Sigmoid colon (tissue), 7 donors: ENCODE results near the gene PTCH1. TPM values are rescaled to one million over a fixed set of nuclear protein-coding genes. Genes with fewer than 3 reads are reported as not detected.

Source experiments
- DNase-seq: peaks from one replicate; pipeline ENCODE4 v3.0.0-alpha.2; 2019
- H3K27ac ChIP-seq, 4 donors: fragments of 200-600 bp; sonication (generic); one replicate each; pipeline ENCODE4 v1.5.1; 2016 to 2019; ENCODE audit warnings: mild to moderate bottlenecking in 1 of 4
- H3K27me3 ChIP-seq, 3 donors: fragments of 200-600 bp; sonication (generic); one replicate each; pipeline ENCODE4 v1.5.1; 2019; ENCODE audit warnings: mild to moderate bottlenecking in 1 of 3
- H3K36me3 ChIP-seq, 4 donors: fragments of 200-600 bp; sonication (generic); one replicate each; pipeline ENCODE4 v1.5.1; 2016 to 2019
- H3K4me1 ChIP-seq, 4 donors: fragments of 200-600 bp; sonication (generic); one replicate each; pipeline ENCODE4 v1.5.1; 2017 to 2019
- H3K4me3 ChIP-seq, 4 donors: fragments of 200-600 bp; sonication (generic); one replicate each; pipeline ENCODE4 v1.5.1; 2017 to 2019; ENCODE audit warnings: mild to moderate bottlenecking in 2 of 4, moderate library complexity in 1 of 4
- H3K9me3 ChIP-seq, 4 donors: fragments of 200-600 bp in 3 of 4; sonication (generic) in 3 of 4; one replicate each; pipeline versions ENCODE4 v1.5.1 to v1.6.1; 2013 to 2019
- CTCF ChIP-seq, 4 experiments: fragments of 450-650 bp in 3 of 4; fragments of 200-600 bp in 1 of 4; IDR thresholded peaks; one replicate each; pipeline ENCODE4 v1.5.1; 2016 to 2019; ENCODE audit warnings: antibody characterized with exemption in 4 of 4, mild to moderate bottlenecking in 3 of 4, moderate library complexity in 2 of 4
- EP300 ChIP-seq, 4 donors: sonication (generic); formaldehyde crosslinking; IDR thresholded peaks; one replicate each; pipeline ENCODE4 v1.6.1; 2017; ENCODE audit warnings: antibody characterized with exemption in 4 of 4
- POLR2A ChIP-seq, 2 donors: fragments of 450-650 bp; IDR thresholded peaks; one replicate each; pipeline ENCODE4 v1.6.1; 2016; ENCODE audit warnings: antibody characterized with exemption in 2 of 2, mild to moderate bottlenecking in 2 of 2, moderate library complexity in 2 of 2
- POLR2AphosphoS5 ChIP-seq, 4 donors: sonication (generic); formaldehyde crosslinking; IDR thresholded peaks; one replicate each; pipeline ENCODE4 v1.6.1; 2017; ENCODE audit warnings: antibody characterized with exemption in 4 of 4
- WGBS, 2 donors: extraction: QIAGEN DNeasy Blood & Tissue Kit; methylation state at CpG; one replicate each; pipeline ENCODE4 v1.1.7; 2013; 5-methylcytosine and 5-hydroxymethylcytosine counted together
- intact Hi-C: fragments of 100-400 bp; cut with DNase I; formaldehyde crosslinking; loops from one replicate; pipeline ENCODE4 v1.15.1; 2023
- polyA plus RNA-seq, 3 donors: library from polyadenylated mRNA; stranded (reverse); fragments of 200-250 nt; gene quantifications; one replicate each; pipeline ENCODE4 v1.2.3, GENCODE V29; 2013
- total RNA-seq, 4 donors: library from RNA; depleted of rRNA; stranded (reverse); fragments of >200 nt; gene quantifications; one replicate each; pipeline ENCODE4 v1.1.0, GENCODE V29; 2016
- donor health status: healthy with polysubstance abuse.
- donor health status: Bipolar disorder and iron deficiency.
- donor health status: healthy.

Gene PTCH1
- total and polyA plus RNA-seq, 7 donors: 2.3 to 10.7 (median 7.2) TPM

DNA sequence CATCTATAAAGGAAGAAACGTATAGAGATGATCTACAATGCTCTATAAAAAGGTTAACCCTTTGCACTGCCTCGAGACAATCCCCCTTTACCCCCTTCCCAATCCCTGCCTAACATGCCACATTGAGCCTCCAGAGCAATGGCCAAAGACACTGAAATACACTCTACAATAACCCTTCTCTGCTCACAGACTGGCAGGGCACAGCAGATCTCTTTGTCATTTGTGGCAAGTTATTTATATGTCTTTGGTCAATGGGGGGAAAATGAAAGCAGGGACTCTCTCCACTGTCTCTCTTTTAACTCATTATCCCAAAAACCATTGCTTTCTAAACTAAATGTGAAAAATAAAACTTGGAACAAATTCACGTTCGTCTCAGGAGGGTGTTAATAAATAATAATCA, 51.7 kb downstream of the PTCH1 start:
- peaks cover 0 to 58% (median 40%) of the 10 kb centered on the region in 4 donors for H3K4me1 ChIP-seq
- H3K36me3 ChIP-seq: peaks cover 0 to 34% (median 3%) of the 10 kb centered on the region in 4 donors
- no peak for TF ChIP-seq POLR2AphosphoS5 (IDR thresholded peaks at IDR 0.05)
- no peak for TF ChIP-seq EP300 (IDR thresholded peaks at IDR 0.05)
- no peak for TF ChIP-seq POLR2A (IDR thresholded peaks at IDR 0.05)
- no peak for TF ChIP-seq CTCF (IDR thresholded peaks at IDR 0.05)
- H3K9me3 ChIP-seq: no peaks in the 10 kb centered on the region
- no peak for DNase-seq
- H3K27me3 ChIP-seq: no peaks in the 10 kb centered on the region
- no peak overlapping the region for H3K27ac ChIP-seq
- 54 to 66% methylated on average over 4 of the region's 4 CpGs for WGBS, 2 donors
- intact Hi-C loops: no loop called here
- H3K4me3 ChIP-seq: no peak overlapping the region

DNA sequence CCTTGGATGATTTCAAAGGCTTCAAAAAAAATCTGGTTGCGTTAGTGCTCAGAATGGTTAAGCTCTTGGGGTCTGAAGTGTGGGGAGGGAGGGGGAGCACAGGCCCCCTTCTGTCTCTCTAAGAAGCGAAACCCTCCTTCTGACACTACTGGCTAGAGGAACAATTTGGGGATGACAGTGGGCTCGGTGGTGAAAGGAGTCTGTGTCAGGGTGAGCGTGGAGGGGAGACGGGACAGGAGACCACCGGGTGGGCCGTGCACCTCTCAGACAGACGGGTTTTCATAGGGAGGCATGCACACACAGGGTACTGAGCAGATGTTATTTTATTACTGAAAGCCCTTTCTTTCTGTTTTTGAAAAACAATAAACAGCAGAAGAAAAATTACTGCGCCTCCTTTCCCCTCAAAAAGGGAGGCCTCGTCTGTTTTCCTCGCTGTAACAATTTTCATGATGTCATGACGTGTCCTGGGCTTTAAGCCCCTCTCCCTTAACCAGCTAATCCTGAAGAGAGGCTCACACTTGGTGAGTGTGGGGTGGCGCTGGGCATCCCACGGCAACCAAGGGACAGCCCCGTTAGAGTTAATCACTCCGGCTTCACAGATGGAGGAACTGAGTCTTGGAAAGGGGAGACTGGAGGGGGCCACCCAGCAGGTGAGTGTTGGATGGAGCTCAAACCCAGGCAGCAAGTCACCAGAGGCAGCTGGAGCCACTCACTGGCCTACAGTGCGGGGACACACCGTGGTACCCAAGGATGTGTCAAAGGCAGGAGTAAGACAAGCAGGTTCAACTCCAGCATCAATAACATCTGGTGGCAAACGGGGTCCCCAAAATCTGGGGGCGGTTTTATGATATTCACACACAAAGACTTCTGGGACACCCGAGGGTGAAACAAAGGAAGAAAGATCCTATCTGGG, 53.4 kb downstream of the PTCH1 start:
- WGBS, 2 donors: 50 to 55% methylated on average over 21 of the region's 21 CpGs
- TF ChIP-seq CTCF (IDR thresholded peaks at IDR 0.05): no peak
- TF ChIP-seq POLR2A (IDR thresholded peaks at IDR 0.05): no peak
- no peak for TF ChIP-seq EP300 (IDR thresholded peaks at IDR 0.05)
- no peak for TF ChIP-seq POLR2AphosphoS5 (IDR thresholded peaks at IDR 0.05)
- peaks cover 0 to 21% (median 0%) of the 10 kb centered on the region in 4 donors for H3K36me3 ChIP-seq

GRCh38 chr9:95462249-95463147, 54.3 kb downstream of the PTCH1 start:
- Histone ChIP-seq H3K36me3 (peaks cover 0 to 12% (median 0%) of the 10 kb centered on the region in 4 donors), H3K27ac (peak overlapping the region; percentile 38 to 79 (median 64)), H3K4me1 (peaks cover 0 to 68% (median 60%) of the 10 kb centered on the region in 4 donors), H3K9me3 (no peaks in the 10 kb centered on the region), H3K27me3 (no peaks in the 10 kb centered on the region), H3K4me3 (peak overlapping the region in 3 of 4 donors; percentile 11 to 30 (median 30))
- DNase-seq: peak; percentile 85
- WGBS, 2 donors: 2 to 7% methylated on average over 30 of the region's 30 CpGs
- intact Hi-C loops: loop anchor here (5.0 kb wide), 2 partner anchors 145 to 415 kb away; partner anchors contain the start of genes ERCC6L2 and FANCC
- TF ChIP-seq POLR2AphosphoS5 (IDR thresholded peaks at IDR 0.05): peak in 2 of 4 donors; percentile 26 to 59
- no peak for TF ChIP-seq CTCF (IDR thresholded peaks at IDR 0.05)

More for the DNA sequence above, 53.4 kb downstream of the PTCH1 start:
- no peak for DNase-seq
- Histone ChIP-seq H3K9me3 (no peaks in the 10 kb centered on the region), H3K27ac (peak overlapping the region; percentile 38 to 79 (median 64)), H3K4me1 (peaks cover 0 to 61% (median 51%) of the 10 kb centered on the region in 4 donors), H3K4me3 (peak overlapping the region in 3 of 4 donors; percentile 11 to 30 (median 30)), H3K27me3 (no peaks in the 10 kb centered on the region)
- intact Hi-C loops: loop anchor here (5.0 kb wide), 2 partner anchors 146 to 414 kb away; partner anchors contain the start of genes ERCC6L2 and FANCC

- WGBS, 2 donors: 85 to 86% methylated on average over 17 of the region's 17 CpGs
- peaks cover 0 to 7% (median 0%) of the 10 kb centered on the region in 4 donors for H3K36me3 ChIP-seq
- TF ChIP-seq EP300 (IDR thresholded peaks at IDR 0.05) (no peak), POLR2A (IDR thresholded peaks at IDR 0.05) (no peak), CTCF (IDR thresholded peaks at IDR 0.05) (no peak), POLR2AphosphoS5 (IDR thresholded peaks at IDR 0.05) (no peak)
- no peaks in the 10 kb centered on the region for H3K27me3 ChIP-seq
- no peaks in the 10 kb centered on the region for H3K9me3 ChIP-seq
- intact Hi-C loops: loop anchor here (5.0 kb wide), 2 partner anchors 144 to 416 kb away; partner anchors contain the start of genes ERCC6L2 and FANCC
- DNase-seq: no peak
- peak overlapping the region; percentile 38 to 79 (median 69) for H3K27ac ChIP-seq
- peaks cover 0 to 63% (median 62%) of the 10 kb centered on the region in 4 donors for H3K4me1 ChIP-seq
- H3K4me3 ChIP-seq: no peak overlapping the region
Observed at GRCh38 chr9:95461448-95462248, 55.1 kb downstream of the PTCH1 start.
